Trophoblast cell (in vitro differentiated cells and primary cell): Measurements from ENCODE around the gene EPHA4.

Source experiments
- DNase-seq, 2 donors: peaks; one replicate each; pipeline ENCODE4 v3.0.0-alpha.2; 2016
- H2AFZ ChIP-seq: 2 replicates; pipeline ENCODE4 v1.6.1; 2013; ENCODE audit warnings: low read length, moderate library complexity, mild to moderate bottlenecking; ENCODE audit not compliant: insufficient read depth, poor library complexity
- H2AK5ac ChIP-seq: 2 replicates; pipeline ENCODE4 v1.6.1; 2013; ENCODE audit warnings: mild to moderate bottlenecking, low read length
- H2BK120ac ChIP-seq: 2 replicates; pipeline ENCODE4 v1.6.1; 2013; ENCODE audit warnings: low read length, mild to moderate bottlenecking, moderate library complexity; ENCODE audit not compliant: insufficient read depth, poor library complexity
- H2BK12ac ChIP-seq: 2 replicates; pipeline ENCODE4 v1.6.1; 2013; ENCODE audit warnings: mild to moderate bottlenecking, low read length, moderate library complexity
- H2BK5ac ChIP-seq: 2 replicates; pipeline ENCODE4 v1.6.1; 2013; ENCODE audit warnings: low read length, low read depth, moderate library complexity, mild to moderate bottlenecking; ENCODE audit not compliant: poor library complexity
- H3K14ac ChIP-seq: 2 replicates; pipeline ENCODE4 v1.6.1; 2013; ENCODE audit warnings: mild to moderate bottlenecking, low read length
- H3K18ac ChIP-seq: 2 replicates; pipeline ENCODE4 v1.6.1; 2013; ENCODE audit warnings: mild to moderate bottlenecking, low read length
- H3K23ac ChIP-seq: 2 replicates; pipeline ENCODE4 v1.6.1; 2013; ENCODE audit warnings: low read length
- H3K27ac ChIP-seq: 2 replicates; pipeline ENCODE4 v1.5.1; 2013; ENCODE audit warnings: low read depth, mild to moderate bottlenecking, inconsistent platforms, low read length, moderate library complexity
- H3K27me3 ChIP-seq: 2 replicates; pipeline ENCODE4 v1.6.1; 2013; ENCODE audit warnings: inconsistent platforms, mild to moderate bottlenecking, low read length, moderate library complexity; ENCODE audit not compliant: insufficient read depth
- H3K36me3 ChIP-seq, 2 experiments: 1 replicate in 1 of 2; 2 replicates in 1 of 2; pipeline ENCODE4 v1.6.1; 2013; ENCODE audit warnings: low read length in 2 of 2, mild to moderate bottlenecking in 2 of 2, moderate library complexity in 1 of 2; ENCODE audit not compliant: insufficient read depth in 2 of 2, control insufficient read depth in 1 of 2
- H3K4ac ChIP-seq: 2 replicates; pipeline ENCODE4 v1.6.1; 2013; ENCODE audit warnings: low read depth, mild to moderate bottlenecking, low read length, moderate library complexity
- H3K4me1 ChIP-seq, 2 experiments: 1 replicate in 1 of 2; 2 replicates in 1 of 2; pipeline ENCODE4 v1.6.1; 2013; ENCODE audit warnings: low read length in 2 of 2, mild to moderate bottlenecking in 2 of 2, moderate library complexity in 1 of 2; ENCODE audit not compliant: insufficient read depth in 2 of 2, control insufficient read depth in 1 of 2
- H3K4me2 ChIP-seq: 2 replicates; pipeline ENCODE4 v1.6.1; 2013; ENCODE audit warnings: inconsistent platforms, mild to moderate bottlenecking, low read length, moderate library complexity
- H3K4me3 ChIP-seq: 2 replicates; pipeline ENCODE4 v1.5.1; 2013; ENCODE audit warnings: mild to moderate bottlenecking, low read depth, low read length, inconsistent platforms
- H3K79me1 ChIP-seq: one replicate; pipeline ENCODE4 v1.6.1; 2013; ENCODE audit warnings: low read length
- H3K79me2 ChIP-seq: 2 replicates; pipeline ENCODE4 v1.6.1; 2013; ENCODE audit warnings: low read length, mild to moderate bottlenecking; ENCODE audit not compliant: control insufficient read depth, insufficient read depth, poor library complexity
- H3K9ac ChIP-seq: 2 replicates; pipeline ENCODE4 v1.6.1; 2013; ENCODE audit warnings: mild to moderate bottlenecking, low read length
- H3K9me3 ChIP-seq: 2 replicates; pipeline ENCODE4 v1.6.1; 2013; ENCODE audit warnings: low read depth, mild to moderate bottlenecking, control low read depth, inconsistent platforms, low read length; ENCODE audit not compliant: insufficient read depth
- H4K12ac ChIP-seq: 2 replicates; pipeline ENCODE4 v1.6.1; 2013; ENCODE audit warnings: low read depth, mild to moderate bottlenecking, low read length, moderate library complexity
- H4K8ac ChIP-seq: 2 replicates; pipeline ENCODE4 v1.6.1; 2013; ENCODE audit warnings: low read depth, mild to moderate bottlenecking, low read length, moderate library complexity
- H4K91ac ChIP-seq: one replicate; pipeline ENCODE4 v1.6.1; 2013; ENCODE audit warnings: low read depth, mild to moderate bottlenecking, low read length, moderate library complexity
- WGBS: extraction: QIAGEN DNeasy Blood & Tissue Kit; methylation state at CpG from one replicate; pipeline ENCODE4 v1.1.7; 2013; ENCODE audit warnings: missing lambda C conversion rate; ENCODE audit not compliant: insufficient read length, insufficient coverage; ENCODE audit errors: extremely low coverage; 5-methylcytosine and 5-hydroxymethylcytosine counted together

EPHA4 gene

DNA sequence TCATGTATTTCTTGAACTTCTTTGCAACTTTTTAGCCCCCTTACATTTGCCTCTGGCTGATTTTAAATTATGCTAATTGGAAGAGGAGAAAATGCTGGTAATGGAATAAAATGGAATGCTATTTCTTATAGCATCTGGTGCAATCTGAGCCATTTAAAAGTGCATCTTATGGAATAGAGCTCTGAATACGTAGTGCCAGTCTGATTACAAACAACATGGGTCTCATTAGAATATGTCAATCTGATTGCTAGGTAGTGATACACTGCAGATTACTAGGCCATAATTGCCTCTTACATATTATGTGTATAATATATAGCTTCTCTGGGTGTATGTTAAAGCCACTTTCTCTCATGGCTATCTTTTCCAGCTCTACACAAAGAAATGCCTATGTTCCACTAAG is 159.1 kb downstream of the EPHA4 start:
- WGBS, result no CpG with 5 or more reads among the region's 1 CpG
- no peak overlapping the region for H3K4me3 ChIP-seq

GRCh38 chr2:221410487-221410886 is 161.6 kb downstream of the EPHA4 start:
- Histone ChIP-seq H3K9me3 (no peaks in the 10 kb centered on the region), H4K12ac (no peak overlapping the region), H2BK120ac (no peak overlapping the region), H3K79me2 (no peaks in the 10 kb centered on the region), H3K4ac (no peak overlapping the region), H3K36me3 (no peaks in the 10 kb centered on the region), H3K4me1 (no peaks in the 10 kb centered on the region), H2AK5ac (no peak overlapping the region), H3K27me3 (no peaks in the 10 kb centered on the region), H3K23ac (no peak overlapping the region), H3K18ac (no peak overlapping the region), H4K8ac (no peak overlapping the region), H4K91ac (no peak overlapping the region), H3K4me3 (no peak overlapping the region), H3K79me1 (no peaks in the 10 kb centered on the region), H3K27ac (no peak overlapping the region), H3K9ac (no peak overlapping the region), H2AFZ (no peak overlapping the region), H3K4me2 (no peak overlapping the region), H2BK5ac (no peak overlapping the region), H3K14ac (no peak overlapping the region), H2BK12ac (no peak overlapping the region)
- WGBS, result no CpG with 5 or more reads among the region's 4 CpGs
- DNase-seq, result peak; percentile 11 to 34

More for the DNA sequence above, 159.1 kb downstream of the EPHA4 start:
- Histone ChIP-seq H3K4me1 (no peaks in the 10 kb centered on the region), H2BK120ac (no peak overlapping the region), H3K9ac (no peak overlapping the region), H3K14ac (no peak overlapping the region), H2AK5ac (no peak overlapping the region), H3K79me2 (no peaks in the 10 kb centered on the region), H3K36me3 (no peaks in the 10 kb centered on the region), H3K4me2 (no peak overlapping the region), H3K27ac (no peak overlapping the region), H3K27me3 (no peaks in the 10 kb centered on the region), H2BK5ac (no peak overlapping the region), H3K9me3 (no peaks in the 10 kb centered on the region), H2BK12ac (no peak overlapping the region), H4K12ac (no peak overlapping the region), H2AFZ (no peak overlapping the region), H3K79me1 (no peaks in the 10 kb centered on the region), H3K18ac (no peak overlapping the region), H3K23ac (no peak overlapping the region), H3K4ac (no peak overlapping the region), H4K91ac (no peak overlapping the region), H4K8ac (no peak overlapping the region)
- DNase-seq, result no peak

GRCh38 chr2:221407765-221408164 is 164.3 kb downstream of the EPHA4 start:
- no peaks in the 10 kb centered on the region for H3K79me1 ChIP-seq
- H3K27me3 ChIP-seq, result no peaks in the 10 kb centered on the region
- H4K12ac ChIP-seq, result no peak overlapping the region
- no peak overlapping the region for H3K4me3 ChIP-seq
- no peak overlapping the region for H3K9ac ChIP-seq
- H3K79me2 ChIP-seq, result no peaks in the 10 kb centered on the region
- no peak overlapping the region for H3K23ac ChIP-seq
- no peak overlapping the region for H3K4me2 ChIP-seq
- H2AFZ ChIP-seq, result no peak overlapping the region
- WGBS, result no CpG with 5 or more reads among the region's 5 CpGs
- no peak overlapping the region for H2BK12ac ChIP-seq
- DNase-seq, result no peak
- H4K8ac ChIP-seq, result no peak overlapping the region
- no peaks in the 10 kb centered on the region for H3K9me3 ChIP-seq
- no peak overlapping the region for H3K4ac ChIP-seq
- no peak overlapping the region for H3K18ac ChIP-seq
- H3K27ac ChIP-seq, result no peak overlapping the region
- no peaks in the 10 kb centered on the region for H3K4me1 ChIP-seq
- no peak overlapping the region for H2BK120ac ChIP-seq
- H4K91ac ChIP-seq, result no peak overlapping the region
- H2AK5ac ChIP-seq, result no peak overlapping the region
- H3K36me3 ChIP-seq, result no peaks in the 10 kb centered on the region
- H3K14ac ChIP-seq, result no peak overlapping the region
- no peak overlapping the region for H2BK5ac ChIP-seq

- Histone ChIP-seq H2BK5ac (no peak overlapping the region), H3K23ac (no peak overlapping the region), H4K91ac (no peak overlapping the region), H3K18ac (no peak overlapping the region), H3K4me3 (no peak overlapping the region), H2BK120ac (no peak overlapping the region), H3K27ac (no peak overlapping the region), H3K9ac (no peak overlapping the region), H2BK12ac (no peak overlapping the region), H2AFZ (no peak overlapping the region), H3K79me1 (no peaks in the 10 kb centered on the region), H3K4ac (no peak overlapping the region), H3K36me3 (no peaks in the 10 kb centered on the region), H3K27me3 (no peaks in the 10 kb centered on the region), H4K8ac (no peak overlapping the region), H3K4me2 (no peak overlapping the region), H3K9me3 (no peaks in the 10 kb centered on the region), H2AK5ac (no peak overlapping the region), H3K14ac (no peak overlapping the region), H3K4me1 (no peaks in the 10 kb centered on the region), H4K12ac (no peak overlapping the region), H3K79me2 (no peaks in the 10 kb centered on the region)
- no peak for DNase-seq
Measured at GRCh38 chr2:221405521-221405920, 166.6 kb downstream of the EPHA4 start.
